GM19351 (cell line): ENCODE results near the gene CFDP1.
A peak's percentile ranks its signal among the peaks of the same experiment; 100 is the strongest.

Source experiments
- ATAC-seq: cut with Tn5 transposase; IDR thresholded peaks from one replicate; pipeline ENCODE4 v1.9.1; 2021; ENCODE audit warnings: mild to moderate bottlenecking, moderate library complexity; ENCODE audit not compliant: unreplicated experiment

Gene CFDP1

GRCh38 chr16:75323933-75324332, 109.4 kb downstream of the CFDP1 start:
- no peak for ATAC-seq

- ATAC-seq: no peak
These were observed 110.1 kb downstream of the CFDP1 start for GRCh38 chr16:75323198-75323597.

- ATAC-seq: no peak
These were observed 110.6 kb downstream of the CFDP1 start for GRCh38 chr16:75322740-75323139.

- no peak for ATAC-seq
These were observed 112.9 kb downstream of the CFDP1 start for GRCh38 chr16:75320435-75320834.

GRCh38 chr16:75319513-75320411, 113.5 kb downstream of the CFDP1 start:
- ATAC-seq: peak; percentile 75

- ATAC-seq: peak; percentile 35
These were observed 114.6 kb downstream of the CFDP1 start for GRCh38 chr16:75318737-75319136.

GRCh38 chr16:75317532-75317931, 115.8 kb downstream of the CFDP1 start:
- ATAC-seq: no peak

- no peak for ATAC-seq
These were observed 116.2 kb downstream of the CFDP1 start for GRCh38 chr16:75317101-75317522.

- ATAC-seq: no peak
These were observed 117.6 kb downstream of the CFDP1 start for GRCh38 chr16:75315539-75316306.

GRCh38 chr16:75312875-75313274, 120.4 kb downstream of the CFDP1 start:
- ATAC-seq: no peak

GRCh38 chr16:75311383-75311938, 121.8 kb downstream of the CFDP1 start:
- ATAC-seq: no peak

- ATAC-seq: no peak
These were observed 122.8 kb downstream of the CFDP1 start for GRCh38 chr16:75310541-75310940.

GRCh38 chr16:75309899-75310430, 123.3 kb downstream of the CFDP1 start:
- ATAC-seq: no peak

GRCh38 chr16:75309156-75309555, 124.1 kb downstream of the CFDP1 start:
- ATAC-seq: no peak

- ATAC-seq: no peak
These were observed 125.3 kb downstream of the CFDP1 start for GRCh38 chr16:75308011-75308410.

- no peak for ATAC-seq
These were observed 125.8 kb downstream of the CFDP1 start for GRCh38 chr16:75307506-75307905.

GRCh38 chr16:75306099-75306762, 127.1 kb downstream of the CFDP1 start:
- ATAC-seq: no peak

- ATAC-seq: peak; percentile 89
These were observed 127.8 kb downstream of the CFDP1 start for GRCh38 chr16:75305364-75306098.

- ATAC-seq: no peak
These were observed 128.6 kb downstream of the CFDP1 start for GRCh38 chr16:75304521-75305363.
